CD1c-positive myeloid dendritic cell (primary cell): ENCODE measurements around the gene CACNG7.
"Not testable (repeated sequence)": the region's sequence is repeated elsewhere in the genome, so short reads cannot be mapped to it uniquely, and the experiment has no call there.

Experiments
- DNase-seq: peaks from one replicate; pipeline ENCODE4 v3.0.0-alpha.2; 2016; ENCODE audit errors: extremely low spot score

CACNG7 gene

GRCh38 chr19:53908935-53909415, at the start of gene CACNG7:
CACNG7 (plus strand) TSS chr19:53909278; CDS start chr19:53912832, 3,554 bp downstream.
- DNase-seq: no peak

- DNase-seq: no peak
Observed at GRCh38 chr19:53864308-53864836, 44.7 kb upstream of the CACNG7 start.

GRCh38 chr19:53865523-53865917, 43.6 kb upstream of the CACNG7 start:
- DNase-seq: no peak

GRCh38 chr19:53865918-53866864, 42.9 kb upstream of the CACNG7 start:
- DNase-seq: peak; percentile 83

GRCh38 chr19:53866865-53867224, 42.2 kb upstream of the CACNG7 start:
- DNase-seq: no peak

- DNase-seq: peak; percentile 100
Observed at GRCh38 chr19:53867225-53868090, 41.6 kb upstream of the CACNG7 start, which contains the start of gene MYADM. MYADM (plus strand) TSS chr19:53867883; CDS start chr19:53873530, 5,647 bp downstream.

GRCh38 chr19:53868091-53868891, 40.8 kb upstream of the CACNG7 start:
- peak; percentile 87 for DNase-seq

GRCh38 chr19:53868892-53869804, 39.9 kb upstream of the CACNG7 start:
- DNase-seq: peak; percentile 97

GRCh38 chr19:53869805-53870484, 39.1 kb upstream of the CACNG7 start:
- DNase-seq: not testable (repeated sequence)

- peak; percentile 84 for DNase-seq
Observed at GRCh38 chr19:53870485-53870844, 38.6 kb upstream of the CACNG7 start.

GRCh38 chr19:53871454-53871853, 37.6 kb upstream of the CACNG7 start:
- DNase-seq: peak; percentile 80

GRCh38 chr19:53872762-53873161, 36.3 kb upstream of the CACNG7 start:
- no peak for DNase-seq

- no peak for DNase-seq
Observed at GRCh38 chr19:53873773-53874605, 35.1 kb upstream of the CACNG7 start.

GRCh38 chr19:53874606-53874990, 34.5 kb upstream of the CACNG7 start:
- no peak for DNase-seq

- DNase-seq: peak; percentile 66
Observed at GRCh38 chr19:53875602-53876325, 33.3 kb upstream of the CACNG7 start.

- DNase-seq: no peak
Observed at GRCh38 chr19:53876651-53877224, 32.3 kb upstream of the CACNG7 start.

GRCh38 chr19:53877361-53877766, 31.7 kb upstream of the CACNG7 start:
- no peak for DNase-seq

- DNase-seq: no peak
Observed at GRCh38 chr19:53878776-53879139, 30.3 kb upstream of the CACNG7 start.
